HEK293 (cell line): ENCODE data around the gene MED13L.

Experiments
- CTCF ChIA-PET: fragments of 350-600 bp; formaldehyde crosslinking; extraction: SDS; loops from one replicate; lab custom pipeline; 2021; ENCODE audit warnings: antibody characterized with exemption; lab: Yijun Ruan, JAX
- POLR2A ChIA-PET: fragments of 300-600 bp; formaldehyde crosslinking; extraction: SDS; loops from one replicate; lab custom pipeline; 2020; ENCODE audit warnings: antibody characterized with exemption, inconsistent platforms; lab: Yijun Ruan, JAX
- H3K27ac ChIP-seq: fragments of 200-500 bp; sonication (Bioruptor generic); 2 replicates; pipeline ENCODE4 v1.5.1; 2014; ENCODE audit warnings: low read depth, low read length, control low read depth, inconsistent platforms; ENCODE audit errors: extremely low read depth
- H3K36me3 ChIP-seq, 2 experiments: fragments of 200-500 bp in 1 of 2; sonication (Bioruptor generic) in 1 of 2; 1 replicate in 1 of 2; 2 replicates in 1 of 2; pipeline ENCODE4 v1.5.1; 2014 to 2017; ENCODE audit warnings: inconsistent platforms in 2 of 2, low read length in 2 of 2; ENCODE audit not compliant: control insufficient read depth in 2 of 2, insufficient read depth in 1 of 2
- H3K4me1 ChIP-seq: fragments of 200-500 bp; sonication (Bioruptor generic); 2 replicates; pipeline ENCODE4 v1.5.1; 2014; ENCODE audit warnings: mild to moderate bottlenecking, low read length, inconsistent platforms; ENCODE audit not compliant: control insufficient read depth, insufficient read depth
- H3K4me3 ChIP-seq: 2 replicates; pipeline ENCODE4 v1.5.1; 2011; ENCODE audit warnings: low read depth, mild to moderate bottlenecking, control low read depth, low read length, moderate library complexity
- H3K9me3 ChIP-seq: fragments of 200-500 bp; sonication (Bioruptor generic); 2 replicates; pipeline ENCODE4 v1.5.1; 2014; ENCODE audit warnings: low read depth, low read length, inconsistent platforms; ENCODE audit not compliant: control insufficient read depth, insufficient read depth
- KLF9 ChIP-seq: fragments of 450-650 bp; formaldehyde crosslinking; IDR thresholded peaks from 2 replicates; pipeline ENCODE4 v1.5.1; 2016; ENCODE audit warnings: missing biosample characterization, missing genetic modification characterization, low read depth
- RBAK ChIP-seq: fragments of 450-650 bp; formaldehyde crosslinking; IDR thresholded peaks from 2 replicates; pipeline ENCODE4 v1.5.1; 2016; ENCODE audit warnings: missing biosample characterization, missing genetic modification characterization
- SALL2 ChIP-seq: fragments of 450-650 bp; formaldehyde crosslinking; IDR thresholded peaks from 2 replicates; pipeline ENCODE4 v1.5.0; 2017; ENCODE audit warnings: missing biosample characterization, mild to moderate bottlenecking, missing genetic modification characterization, borderline replicate concordance
- TRIM28 ChIP-seq: IDR thresholded peaks from 2 replicates; pipeline ENCODE4 v1.6.1; 2011; ENCODE audit warnings: low read length, control low read depth, borderline replicate concordance
- YY2 ChIP-seq: fragments of 450-650 bp; formaldehyde crosslinking; IDR thresholded peaks from 2 replicates; pipeline ENCODE4 v1.5.1; 2016; ENCODE audit warnings: missing biosample characterization, missing genetic modification characterization
- ZEB2 ChIP-seq: fragments of 450-650 bp; formaldehyde crosslinking; IDR thresholded peaks from 2 replicates; pipeline ENCODE4 v1.5.1; 2016; ENCODE audit warnings: missing biosample characterization, missing genetic modification characterization
- ZFP37 ChIP-seq: fragments of 450-650 bp; formaldehyde crosslinking; IDR thresholded peaks from 2 replicates; pipeline ENCODE4 v1.5.1; 2016; ENCODE audit warnings: missing biosample characterization, missing genetic modification characterization
- ZNF155 ChIP-seq: fragments of 450-650 bp; formaldehyde crosslinking; IDR thresholded peaks from 2 replicates; pipeline ENCODE4 v1.5.1; 2016; ENCODE audit warnings: missing biosample characterization, missing genetic modification characterization
- ZNF2 ChIP-seq: fragments of 450-650 bp; formaldehyde crosslinking; IDR thresholded peaks from 2 replicates; pipeline ENCODE4 v1.5.1; 2016; ENCODE audit warnings: missing biosample characterization, missing genetic modification characterization
- ZNF394 ChIP-seq: fragments of 450-650 bp; formaldehyde crosslinking; IDR thresholded peaks from 2 replicates; pipeline ENCODE4 v1.5.1; 2016; ENCODE audit warnings: missing biosample characterization, missing genetic modification characterization, mild to moderate bottlenecking, moderate library complexity, borderline replicate concordance
- ZNF416 ChIP-seq: fragments of 450-650 bp; formaldehyde crosslinking; IDR thresholded peaks from 2 replicates; pipeline ENCODE4 v1.5.1; 2016; ENCODE audit warnings: missing biosample characterization, missing genetic modification characterization
- ZNF549 ChIP-seq: fragments of 450-650 bp; IDR thresholded peaks from 2 replicates; pipeline ENCODE4 v1.5.1; 2018; ENCODE audit warnings: missing biosample characterization, missing genetic modification characterization, mild to moderate bottlenecking, inconsistent platforms, moderate library complexity
- ZNF561 ChIP-seq: fragments of 450-650 bp; IDR thresholded peaks from 2 replicates; pipeline ENCODE4 v1.5.1; 2018; ENCODE audit warnings: missing biosample characterization, missing genetic modification characterization, borderline replicate concordance
- ZNF660 ChIP-seq: fragments of 450-650 bp; IDR thresholded peaks from 2 replicates; pipeline ENCODE4 v1.5.1; 2018; ENCODE audit warnings: missing biosample characterization, mild to moderate bottlenecking, missing genetic modification characterization
- ZNF747 ChIP-seq: fragments of 450-650 bp; formaldehyde crosslinking; IDR thresholded peaks from 2 replicates; pipeline ENCODE4 v1.5.1; 2016; ENCODE audit warnings: missing biosample characterization, missing genetic modification characterization
- TF ChIP-seq, protein P1 (sequence below): fragments of 450-650 bp; formaldehyde crosslinking; IDR thresholded peaks from 2 replicates; pipeline ENCODE4 v1.5.1; 2016; ENCODE audit warnings: missing biosample characterization, missing genetic modification characterization
- TF ChIP-seq, protein P2 (sequence below): fragments of 450-650 bp; formaldehyde crosslinking; IDR thresholded peaks from 2 replicates; pipeline ENCODE4 v1.5.1; 2017; ENCODE audit warnings: missing biosample characterization, missing genetic modification characterization
- TF ChIP-seq, protein P3 (sequence below): fragments of 450-650 bp; formaldehyde crosslinking; IDR thresholded peaks from 2 replicates; pipeline ENCODE4 v1.5.1; 2016; ENCODE audit warnings: missing biosample characterization, missing genetic modification characterization
- TF ChIP-seq, protein P4 (sequence below): fragments of 450-650 bp; formaldehyde crosslinking; IDR thresholded peaks from 2 replicates; pipeline ENCODE4 v1.5.1; 2017; ENCODE audit warnings: missing biosample characterization, missing genetic modification characterization
- TF ChIP-seq, protein P5 (sequence below): fragments of 450-650 bp; formaldehyde crosslinking; IDR thresholded peaks from 2 replicates; pipeline ENCODE4 v1.5.1; 2017; ENCODE audit warnings: missing biosample characterization, missing genetic modification characterization
- TF ChIP-seq, protein P6 (sequence below): fragments of 450-650 bp; formaldehyde crosslinking; conservative IDR thresholded peaks from 2 replicates; pipeline ENCODE4 v1.5.1; 2016; ENCODE audit warnings: low read depth, missing biosample characterization, missing genetic modification characterization

The MED13L gene

DNA sequence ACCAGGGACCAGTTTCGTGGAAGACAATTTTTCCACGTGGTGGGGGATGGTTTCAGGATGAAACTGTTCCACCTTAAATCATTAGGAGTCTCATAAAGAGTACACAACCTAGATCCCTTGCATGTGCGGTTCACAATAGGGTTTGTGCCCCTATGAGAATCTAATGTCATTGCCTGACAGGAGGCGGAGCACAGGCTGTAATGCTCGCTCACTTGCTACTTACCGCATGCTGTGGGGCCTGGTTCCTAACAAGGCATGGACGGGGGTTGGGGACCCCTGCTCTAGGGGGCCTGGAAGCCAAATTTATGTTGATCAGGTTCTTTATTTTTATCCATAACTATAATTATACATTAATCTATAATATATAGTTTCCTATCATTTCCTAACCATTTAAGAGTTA lies 315.3 kb downstream of the MED13L start (continued):
- TF ChIP-seq, protein P1, sequence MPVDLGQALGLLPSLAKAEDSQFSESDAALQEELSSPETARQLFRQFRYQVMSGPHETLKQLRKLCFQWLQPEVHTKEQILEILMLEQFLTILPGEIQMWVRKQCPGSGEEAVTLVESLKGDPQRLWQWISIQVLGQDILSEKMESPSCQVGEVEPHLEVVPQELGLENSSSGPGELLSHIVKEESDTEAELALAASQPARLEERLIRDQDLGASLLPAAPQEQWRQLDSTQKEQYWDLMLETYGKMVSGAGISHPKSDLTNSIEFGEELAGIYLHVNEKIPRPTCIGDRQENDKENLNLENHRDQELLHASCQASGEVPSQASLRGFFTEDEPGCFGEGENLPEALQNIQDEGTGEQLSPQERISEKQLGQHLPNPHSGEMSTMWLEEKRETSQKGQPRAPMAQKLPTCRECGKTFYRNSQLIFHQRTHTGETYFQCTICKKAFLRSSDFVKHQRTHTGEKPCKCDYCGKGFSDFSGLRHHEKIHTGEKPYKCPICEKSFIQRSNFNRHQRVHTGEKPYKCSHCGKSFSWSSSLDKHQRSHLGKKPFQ (tag by site-specific recombination) = no peak
- TF ChIP-seq TRIM28 = no peak
- TF ChIP-seq ZNF155 (tag by site-specific recombination) = no peak
- no peak for TF ChIP-seq KLF9 (tag by site-specific recombination)
- TF ChIP-seq, protein P2, sequence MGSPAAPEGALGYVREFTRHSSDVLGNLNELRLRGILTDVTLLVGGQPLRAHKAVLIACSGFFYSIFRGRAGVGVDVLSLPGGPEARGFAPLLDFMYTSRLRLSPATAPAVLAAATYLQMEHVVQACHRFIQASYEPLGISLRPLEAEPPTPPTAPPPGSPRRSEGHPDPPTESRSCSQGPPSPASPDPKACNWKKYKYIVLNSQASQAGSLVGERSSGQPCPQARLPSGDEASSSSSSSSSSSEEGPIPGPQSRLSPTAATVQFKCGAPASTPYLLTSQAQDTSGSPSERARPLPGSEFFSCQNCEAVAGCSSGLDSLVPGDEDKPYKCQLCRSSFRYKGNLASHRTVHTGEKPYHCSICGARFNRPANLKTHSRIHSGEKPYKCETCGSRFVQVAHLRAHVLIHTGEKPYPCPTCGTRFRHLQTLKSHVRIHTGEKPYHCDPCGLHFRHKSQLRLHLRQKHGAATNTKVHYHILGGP = no peak
- no peak for TF ChIP-seq ZNF2 (tag by site-specific recombination)
- no peak for TF ChIP-seq YY2 (tag by site-specific recombination)

DNA sequence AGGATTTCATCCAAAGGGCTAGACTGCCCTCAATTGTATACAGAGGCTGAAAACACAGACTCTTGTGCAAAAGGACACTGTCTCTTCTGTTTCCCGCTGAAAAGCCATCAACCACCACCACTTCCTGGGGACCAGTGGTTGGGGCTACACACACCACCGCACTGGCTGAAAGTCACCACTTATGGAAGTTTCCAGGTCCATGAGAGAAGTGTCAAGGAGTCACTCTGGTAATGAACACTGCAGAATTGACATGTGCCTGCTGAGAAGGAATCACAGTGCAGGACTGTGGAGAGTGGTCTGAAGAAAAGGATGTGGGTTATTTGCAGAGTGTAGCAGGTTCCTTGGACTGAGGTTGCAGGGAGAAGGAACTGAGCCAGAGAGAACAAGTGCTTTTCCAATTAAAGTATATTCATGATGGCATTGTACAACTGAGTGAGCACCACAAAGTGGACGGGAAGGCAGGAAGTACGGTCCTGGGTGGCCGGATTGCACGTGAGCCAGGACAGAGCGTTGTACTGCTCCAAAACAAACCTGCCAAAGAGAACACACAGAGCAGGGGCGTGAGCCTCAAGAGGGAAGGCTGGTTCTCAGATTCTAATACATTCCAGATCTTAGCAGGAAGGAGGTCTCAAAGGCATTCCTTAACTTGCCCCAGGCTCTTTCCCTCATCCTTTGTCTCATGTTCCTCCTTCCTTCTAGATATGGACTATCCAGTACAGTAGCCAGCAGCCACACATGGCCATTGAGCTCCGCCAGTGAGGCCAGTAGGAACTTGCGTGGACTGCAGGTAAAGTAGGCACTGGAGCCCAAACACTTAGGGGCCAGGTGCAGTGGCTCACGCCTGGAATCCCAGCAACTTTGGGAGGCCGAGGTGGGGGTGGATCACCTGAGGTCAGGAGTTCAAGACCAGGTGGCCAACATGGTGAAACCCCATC lies 316.4 kb downstream of the MED13L start:
- CTCF ChIA-PET = interaction anchor here (1.0 kb wide), 1 partner anchor 14 kb away, joined by 4 read pairs; no protein-coding TSS in a partner anchor
- H3K4me3 ChIP-seq = no peak overlapping the region
- no peak overlapping the region for H3K27ac ChIP-seq
- peaks cover 18 to 70% of the 10 kb centered on the region in 2 experiments for H3K36me3 ChIP-seq
- H3K4me1 ChIP-seq = no peaks in the 10 kb centered on the region
- POLR2A ChIA-PET = no interaction called here
- no peaks in the 10 kb centered on the region for H3K9me3 ChIP-seq
- TF ChIP-seq, protein P3, sequence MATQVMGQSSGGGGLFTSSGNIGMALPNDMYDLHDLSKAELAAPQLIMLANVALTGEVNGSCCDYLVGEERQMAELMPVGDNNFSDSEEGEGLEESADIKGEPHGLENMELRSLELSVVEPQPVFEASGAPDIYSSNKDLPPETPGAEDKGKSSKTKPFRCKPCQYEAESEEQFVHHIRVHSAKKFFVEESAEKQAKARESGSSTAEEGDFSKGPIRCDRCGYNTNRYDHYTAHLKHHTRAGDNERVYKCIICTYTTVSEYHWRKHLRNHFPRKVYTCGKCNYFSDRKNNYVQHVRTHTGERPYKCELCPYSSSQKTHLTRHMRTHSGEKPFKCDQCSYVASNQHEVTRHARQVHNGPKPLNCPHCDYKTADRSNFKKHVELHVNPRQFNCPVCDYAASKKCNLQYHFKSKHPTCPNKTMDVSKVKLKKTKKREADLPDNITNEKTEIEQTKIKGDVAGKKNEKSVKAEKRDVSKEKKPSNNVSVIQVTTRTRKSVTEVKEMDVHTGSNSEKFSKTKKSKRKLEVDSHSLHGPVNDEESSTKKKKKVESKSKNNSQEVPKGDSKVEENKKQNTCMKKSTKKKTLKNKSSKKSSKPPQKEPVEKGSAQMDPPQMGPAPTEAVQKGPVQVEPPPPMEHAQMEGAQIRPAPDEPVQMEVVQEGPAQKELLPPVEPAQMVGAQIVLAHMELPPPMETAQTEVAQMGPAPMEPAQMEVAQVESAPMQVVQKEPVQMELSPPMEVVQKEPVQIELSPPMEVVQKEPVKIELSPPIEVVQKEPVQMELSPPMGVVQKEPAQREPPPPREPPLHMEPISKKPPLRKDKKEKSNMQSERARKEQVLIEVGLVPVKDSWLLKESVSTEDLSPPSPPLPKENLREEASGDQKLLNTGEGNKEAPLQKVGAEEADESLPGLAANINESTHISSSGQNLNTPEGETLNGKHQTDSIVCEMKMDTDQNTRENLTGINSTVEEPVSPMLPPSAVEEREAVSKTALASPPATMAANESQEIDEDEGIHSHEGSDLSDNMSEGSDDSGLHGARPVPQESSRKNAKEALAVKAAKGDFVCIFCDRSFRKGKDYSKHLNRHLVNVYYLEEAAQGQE (tag by site-specific recombination) = no peak
- TF ChIP-seq, protein P4, sequence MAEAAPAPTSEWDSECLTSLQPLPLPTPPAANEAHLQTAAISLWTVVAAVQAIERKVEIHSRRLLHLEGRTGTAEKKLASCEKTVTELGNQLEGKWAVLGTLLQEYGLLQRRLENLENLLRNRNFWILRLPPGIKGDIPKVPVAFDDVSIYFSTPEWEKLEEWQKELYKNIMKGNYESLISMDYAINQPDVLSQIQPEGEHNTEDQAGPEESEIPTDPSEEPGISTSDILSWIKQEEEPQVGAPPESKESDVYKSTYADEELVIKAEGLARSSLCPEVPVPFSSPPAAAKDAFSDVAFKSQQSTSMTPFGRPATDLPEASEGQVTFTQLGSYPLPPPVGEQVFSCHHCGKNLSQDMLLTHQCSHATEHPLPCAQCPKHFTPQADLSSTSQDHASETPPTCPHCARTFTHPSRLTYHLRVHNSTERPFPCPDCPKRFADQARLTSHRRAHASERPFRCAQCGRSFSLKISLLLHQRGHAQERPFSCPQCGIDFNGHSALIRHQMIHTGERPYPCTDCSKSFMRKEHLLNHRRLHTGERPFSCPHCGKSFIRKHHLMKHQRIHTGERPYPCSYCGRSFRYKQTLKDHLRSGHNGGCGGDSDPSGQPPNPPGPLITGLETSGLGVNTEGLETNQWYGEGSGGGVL (tag by site-specific recombination) = no peak
- TF ChIP-seq ZNF561 (no peak), ZNF747 (no peak), RBAK (tag by site-specific recombination) (no peak), ZNF660 (no peak), ZNF394 (tag by site-specific recombination) (no peak), ZNF549 (tag by site-specific recombination) (no peak), ZNF416 (no peak), ZFP37 (no peak), SALL2 (tag by site-specific recombination) (no peak), ZEB2 (tag by site-specific recombination) (no peak)
- TF ChIP-seq, protein P5, sequence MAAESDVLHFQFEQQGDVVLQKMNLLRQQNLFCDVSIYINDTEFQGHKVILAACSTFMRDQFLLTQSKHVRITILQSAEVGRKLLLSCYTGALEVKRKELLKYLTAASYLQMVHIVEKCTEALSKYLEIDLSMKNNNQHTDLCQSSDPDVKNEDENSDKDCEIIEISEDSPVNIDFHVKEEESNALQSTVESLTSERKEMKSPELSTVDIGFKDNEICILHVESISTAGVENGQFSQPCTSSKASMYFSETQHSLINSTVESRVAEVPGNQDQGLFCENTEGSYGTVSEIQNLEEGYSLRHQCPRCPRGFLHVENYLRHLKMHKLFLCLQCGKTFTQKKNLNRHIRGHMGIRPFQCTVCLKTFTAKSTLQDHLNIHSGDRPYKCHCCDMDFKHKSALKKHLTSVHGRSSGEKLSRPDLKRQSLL (tag by site-specific recombination) = no peak
- TF ChIP-seq, protein P6, sequence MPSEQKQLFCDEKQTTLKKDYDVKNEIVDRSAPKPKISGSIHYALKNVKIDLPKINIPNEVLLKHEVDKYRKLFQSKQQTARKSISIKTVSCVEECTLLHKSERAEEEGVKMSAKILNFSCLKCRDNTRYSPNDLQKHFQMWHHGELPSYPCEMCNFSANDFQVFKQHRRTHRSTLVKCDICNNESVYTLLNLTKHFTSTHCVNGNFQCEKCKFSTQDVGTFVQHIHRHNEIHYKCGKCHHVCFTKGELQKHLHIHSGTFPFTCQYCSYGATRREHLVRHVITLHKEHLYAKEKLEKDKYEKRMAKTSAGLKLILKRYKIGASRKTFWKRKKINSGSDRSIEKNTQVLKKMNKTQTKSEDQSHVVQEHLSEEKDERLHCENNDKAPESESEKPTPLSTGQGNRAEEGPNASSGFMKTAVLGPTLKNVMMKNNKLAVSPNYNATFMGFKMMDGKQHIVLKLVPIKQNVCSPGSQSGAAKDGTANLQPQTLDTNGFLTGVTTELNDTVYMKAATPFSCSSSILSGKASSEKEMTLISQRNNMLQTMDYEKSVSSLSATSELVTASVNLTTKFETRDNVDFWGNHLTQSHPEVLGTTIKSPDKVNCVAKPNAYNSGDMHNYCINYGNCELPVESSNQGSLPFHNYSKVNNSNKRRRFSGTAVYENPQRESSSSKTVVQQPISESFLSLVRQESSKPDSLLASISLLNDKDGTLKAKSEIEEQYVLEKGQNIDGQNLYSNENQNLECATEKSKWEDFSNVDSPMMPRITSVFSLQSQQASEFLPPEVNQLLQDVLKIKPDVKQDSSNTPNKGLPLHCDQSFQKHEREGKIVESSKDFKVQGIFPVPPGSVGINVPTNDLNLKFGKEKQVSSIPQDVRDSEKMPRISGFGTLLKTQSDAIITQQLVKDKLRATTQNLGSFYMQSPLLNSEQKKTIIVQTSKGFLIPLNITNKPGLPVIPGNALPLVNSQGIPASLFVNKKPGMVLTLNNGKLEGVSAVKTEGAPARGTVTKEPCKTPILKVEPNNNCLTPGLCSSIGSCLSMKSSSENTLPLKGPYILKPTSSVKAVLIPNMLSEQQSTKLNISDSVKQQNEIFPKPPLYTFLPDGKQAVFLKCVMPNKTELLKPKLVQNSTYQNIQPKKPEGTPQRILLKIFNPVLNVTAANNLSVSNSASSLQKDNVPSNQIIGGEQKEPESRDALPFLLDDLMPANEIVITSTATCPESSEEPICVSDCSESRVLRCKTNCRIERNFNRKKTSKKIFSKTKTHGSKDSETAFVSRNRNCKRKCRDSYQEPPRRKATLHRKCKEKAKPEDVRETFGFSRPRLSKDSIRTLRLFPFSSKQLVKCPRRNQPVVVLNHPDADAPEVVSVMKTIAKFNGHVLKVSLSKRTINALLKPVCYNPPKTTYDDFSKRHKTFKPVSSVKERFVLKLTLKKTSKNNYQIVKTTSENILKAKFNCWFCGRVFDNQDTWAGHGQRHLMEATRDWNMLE (tag by site-specific recombination) = no peak
